ENCODE measurements around the gene TMEM258. TPM values are rescaled to one million over a fixed set of nuclear protein-coding genes. Genes with fewer than 3 reads are reported as not detected.

TMEM258 gene
- total and polyA plus RNA-seq, 9 of the 15 experiments (the other 6 are each of a cell fraction or from before 2014, with no cell fraction given): 97.2 to 856 (median 231) TPM

DNA sequence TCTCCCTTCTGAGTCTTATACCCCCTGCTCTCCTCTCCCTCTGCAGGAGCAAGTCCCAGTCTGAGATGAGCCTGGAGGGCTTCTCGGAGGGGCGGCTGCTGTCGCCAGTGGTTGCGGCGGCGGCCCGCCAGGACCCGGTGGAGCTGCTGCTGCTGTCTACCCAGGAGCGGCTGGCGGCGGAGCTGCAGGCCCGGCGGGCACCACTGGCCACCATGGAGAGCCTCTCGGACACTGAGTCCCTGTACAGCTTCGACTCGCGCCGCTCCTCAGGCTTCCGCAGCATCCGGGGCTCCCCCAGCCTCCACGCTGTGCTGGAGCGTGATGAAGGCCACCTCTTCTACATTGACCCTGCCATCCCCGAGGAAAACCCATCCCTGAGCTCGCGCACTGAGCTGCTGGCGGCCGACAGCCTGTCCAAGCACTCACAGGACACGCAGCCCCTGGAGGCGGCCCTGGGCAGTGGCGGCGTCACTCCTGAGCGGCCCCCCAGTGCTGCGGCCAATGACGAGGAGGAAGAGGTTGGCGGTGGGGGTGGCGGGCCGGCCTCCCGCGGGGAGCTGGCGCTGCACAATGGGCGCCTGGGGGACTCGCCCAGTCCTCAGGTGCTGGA, 48.8 kb downstream of the TMEM258 start (continued):
- TF ChIP-seq NKRF (IDR thresholded peaks at IDR 0.05; ENCODE audit: borderline replicate concordance): no peak
- no peak for TF ChIP-seq POLR2A (conservative IDR thresholded peaks at IDR 0.05)
- no peak for TF ChIP-seq CEBPB (tag; IDR thresholded peaks at IDR 0.05)
- TF ChIP-seq PTTG1 (tag; IDR thresholded peaks at IDR 0.05; ENCODE audit: low read depth): no peak
- TF ChIP-seq ADNP (tag; IDR thresholded peaks at IDR 0.05): no peak
- TF ChIP-seq ZNF165 (CRISPR knock-in tag; IDR thresholded peaks at IDR 0.05; ENCODE audit: borderline replicate concordance): no peak
- peak; percentile 48; the same call in 1 of the 2 replicates for TF ChIP-seq CREM (IDR thresholded peaks at IDR 0.05; ENCODE audit: low read depth)
- TF ChIP-seq CTCF (IDR thresholded peaks at IDR 0.05 in 2 of 3, conservative IDR thresholded peaks at IDR 0.05 in 1 of 3; ENCODE audit: insufficient read depth in 2 of 3, low read depth in 1 of 3, low read length in 3 of 3): peak; percentile 10 to 39 (median 20); a peak in 3 of 6 replicates
- no peak for TF ChIP-seq ZNF347 (CRISPR knock-in tag; IDR thresholded peaks at IDR 0.05; ENCODE audit: low read depth)
- TF ChIP-seq YBX1 (IDR thresholded peaks at IDR 0.05): no peak
- TF ChIP-seq MED1 (CRISPR knock-in tag; IDR thresholded peaks at IDR 0.05; ENCODE audit: borderline replicate concordance): no peak
- no peak for TF ChIP-seq ZNF766 (CRISPR knock-in tag; conservative IDR thresholded peaks at IDR 0.05)
- TF ChIP-seq ZNF609 (CRISPR knock-in tag; IDR thresholded peaks at IDR 0.05; ENCODE audit: borderline replicate concordance): no peak
- TF ChIP-seq, protein P1, sequence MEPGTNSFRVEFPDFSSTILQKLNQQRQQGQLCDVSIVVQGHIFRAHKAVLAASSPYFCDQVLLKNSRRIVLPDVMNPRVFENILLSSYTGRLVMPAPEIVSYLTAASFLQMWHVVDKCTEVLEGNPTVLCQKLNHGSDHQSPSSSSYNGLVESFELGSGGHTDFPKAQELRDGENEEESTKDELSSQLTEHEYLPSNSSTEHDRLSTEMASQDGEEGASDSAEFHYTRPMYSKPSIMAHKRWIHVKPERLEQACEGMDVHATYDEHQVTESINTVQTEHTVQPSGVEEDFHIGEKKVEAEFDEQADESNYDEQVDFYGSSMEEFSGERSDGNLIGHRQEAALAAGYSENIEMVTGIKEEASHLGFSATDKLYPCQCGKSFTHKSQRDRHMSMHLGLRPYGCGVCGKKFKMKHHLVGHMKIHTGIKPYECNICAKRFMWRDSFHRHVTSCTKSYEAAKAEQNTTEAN (CRISPR knock-in tag; IDR thresholded peaks at IDR 0.05): no peak
- TF ChIP-seq TOE1 (IDR thresholded peaks at IDR 0.05; ENCODE audit: borderline replicate concordance): no peak
- no peak for TF ChIP-seq TOE1 (CRISPR knock-in tag; IDR thresholded peaks at IDR 0.05; ENCODE audit: borderline replicate concordance, low read depth)
- TF ChIP-seq TAF7 (tag; IDR thresholded peaks at IDR 0.05): no peak
- TF ChIP-seq BCL6 (CRISPR knock-in tag; IDR thresholded peaks at IDR 0.05): no peak

All from K562 (cell line).